MG63 (cell line): ENCODE measurements around the gene PNPLA8. TPM values are rescaled to one million over a fixed set of nuclear protein-coding genes. Genes with fewer than 3 reads are reported as not detected.
A peak's percentile ranks its signal among the peaks of the same experiment; 100 is the strongest.
"Not testable (repeated sequence)": the region's sequence is repeated elsewhere in the genome, so short reads cannot be mapped to it uniquely, and the experiment has no call there.

Experiments used
- DNase-seq: peaks from one replicate; pipeline ENCODE4 v3.0.0-alpha.2; 2020
- H3K27me3 ChIP-seq: fragments of 250-450 bp; sonication (Bioruptor Pico); 2 replicates; pipeline ENCODE4 v1.5.1; 2020; ENCODE audit warnings: mild to moderate bottlenecking, moderate library complexity
- H3K36me3 ChIP-seq: fragments of 250-450 bp; sonication (Bioruptor Pico); 2 replicates; pipeline ENCODE4 v1.5.1; 2020; ENCODE audit warnings: mild to moderate bottlenecking, moderate library complexity
- H3K4me3 ChIP-seq: fragments of 250-450 bp; sonication (Bioruptor Pico); 2 replicates; pipeline ENCODE4 v1.5.1; 2020; ENCODE audit warnings: mild to moderate bottlenecking, moderate library complexity
- H3K9me3 ChIP-seq: fragments of 250-450 bp; sonication (Bioruptor Pico); 2 replicates; pipeline ENCODE4 v1.5.1; 2020; ENCODE audit warnings: mild to moderate bottlenecking, moderate library complexity
- total RNA-seq: library from RNA; depleted of rRNA; stranded (reverse); fragments of >200 nt; shearing (Covaris generic); gene quantifications from 2 replicates; pipeline ENCODE4 v1.2.3, GENCODE V29; 2014; ENCODE audit warnings: low replicate concordance; rRNA removed

Gene PNPLA8, protein sequence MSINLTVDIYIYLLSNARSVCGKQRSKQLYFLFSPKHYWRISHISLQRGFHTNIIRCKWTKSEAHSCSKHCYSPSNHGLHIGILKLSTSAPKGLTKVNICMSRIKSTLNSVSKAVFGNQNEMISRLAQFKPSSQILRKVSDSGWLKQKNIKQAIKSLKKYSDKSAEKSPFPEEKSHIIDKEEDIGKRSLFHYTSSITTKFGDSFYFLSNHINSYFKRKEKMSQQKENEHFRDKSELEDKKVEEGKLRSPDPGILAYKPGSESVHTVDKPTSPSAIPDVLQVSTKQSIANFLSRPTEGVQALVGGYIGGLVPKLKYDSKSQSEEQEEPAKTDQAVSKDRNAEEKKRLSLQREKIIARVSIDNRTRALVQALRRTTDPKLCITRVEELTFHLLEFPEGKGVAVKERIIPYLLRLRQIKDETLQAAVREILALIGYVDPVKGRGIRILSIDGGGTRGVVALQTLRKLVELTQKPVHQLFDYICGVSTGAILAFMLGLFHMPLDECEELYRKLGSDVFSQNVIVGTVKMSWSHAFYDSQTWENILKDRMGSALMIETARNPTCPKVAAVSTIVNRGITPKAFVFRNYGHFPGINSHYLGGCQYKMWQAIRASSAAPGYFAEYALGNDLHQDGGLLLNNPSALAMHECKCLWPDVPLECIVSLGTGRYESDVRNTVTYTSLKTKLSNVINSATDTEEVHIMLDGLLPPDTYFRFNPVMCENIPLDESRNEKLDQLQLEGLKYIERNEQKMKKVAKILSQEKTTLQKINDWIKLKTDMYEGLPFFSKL
- 9.9 and 31.0 TPM in 2 replicates for total RNA-seq

GRCh38 chr7:108525985-108526767 lies at the start of gene PNPLA8:
Gene PNPLA8, minus strand, starts transcription at chr7:108526135. Its CDS starts 10,644 bp downstream, at chr7:108515491.
- Histone ChIP-seq H3K9me3 (no peaks in the 10 kb centered on the region), H3K4me3 (peak within 1 kb of the TSS; percentile 67), H3K27me3 (no peaks in the 10 kb centered on the region), H3K36me3 (no peaks in the 10 kb centered on the region)
- peak; percentile 98 for DNase-seq

- H3K9me3 ChIP-seq = no peaks in the 10 kb centered on the region
- H3K36me3 ChIP-seq = peaks cover 24% of the 10 kb centered on the region
- no peaks in the 10 kb centered on the region for H3K27me3 ChIP-seq
- H3K4me3 ChIP-seq = no peak overlapping the region
- DNase-seq = no peak
Measured at GRCh38 chr7:108575156-108575555, 49.2 kb upstream of the PNPLA8 start.

GRCh38 chr7:108572480-108572879 lies 46.5 kb upstream of the PNPLA8 start:
- Histone ChIP-seq H3K4me3 (no peak overlapping the region), H3K27me3 (no peaks in the 10 kb centered on the region), H3K36me3 (peaks cover 24% of the 10 kb centered on the region), H3K9me3 (no peaks in the 10 kb centered on the region)
- DNase-seq = no peak

DNA sequence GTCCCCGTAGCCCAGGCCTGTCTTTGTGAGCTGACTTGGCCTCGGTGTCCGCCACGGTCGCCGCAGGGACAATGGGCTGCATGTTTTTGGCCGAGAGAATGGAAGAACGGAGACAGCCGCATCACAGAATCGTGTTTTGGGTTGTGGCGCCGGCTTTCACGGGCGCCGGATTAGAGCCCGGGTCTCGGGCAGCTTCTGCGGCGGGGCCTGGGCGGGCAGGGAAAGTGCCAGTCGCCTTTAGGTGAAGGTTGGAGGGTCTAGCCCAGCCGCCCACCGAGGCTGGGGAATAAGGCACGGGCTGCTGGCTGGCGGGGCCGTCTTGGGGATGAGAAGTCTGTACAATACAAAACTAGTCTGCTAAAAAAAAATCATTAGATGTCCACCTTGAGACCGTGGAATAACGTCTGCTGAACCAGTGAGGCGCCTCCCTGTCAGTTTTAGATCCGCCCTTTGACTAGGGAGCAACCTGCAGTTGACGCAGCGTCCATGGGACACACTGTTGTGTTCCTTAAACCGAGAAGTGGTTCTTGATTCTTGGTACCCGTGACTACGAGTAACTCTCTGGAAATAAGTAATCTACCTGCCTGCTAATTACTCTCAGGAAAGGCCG lies 44.3 kb upstream of the PNPLA8 start:
- Histone ChIP-seq H3K9me3 (no peaks in the 10 kb centered on the region), H3K36me3 (peaks cover 28% of the 10 kb centered on the region), H3K27me3 (no peaks in the 10 kb centered on the region), H3K4me3 (peak overlapping the region; percentile 82)
- peak; percentile 13 for DNase-seq

GRCh38 chr7:108569381-108570145 lies 43.6 kb upstream of the PNPLA8 start, which contains the start of the genes DNAJB9 and THAP5:
Gene DNAJB9, plus strand, starts transcription at chr7:108569874. Its CDS starts 1,853 bp downstream, at chr7:108571727.
Gene THAP5, minus strand, starts transcription at chr7:108569706. Its CDS starts 137 bp downstream, at chr7:108569569.
- peak; percentile 97 for DNase-seq
- H3K27me3 ChIP-seq = no peaks in the 10 kb centered on the region
- H3K36me3 ChIP-seq = peaks cover 31% of the 10 kb centered on the region
- H3K4me3 ChIP-seq = peak within 1 kb of the TSS; percentile 82
- H3K9me3 ChIP-seq = no peaks in the 10 kb centered on the region

DNA sequence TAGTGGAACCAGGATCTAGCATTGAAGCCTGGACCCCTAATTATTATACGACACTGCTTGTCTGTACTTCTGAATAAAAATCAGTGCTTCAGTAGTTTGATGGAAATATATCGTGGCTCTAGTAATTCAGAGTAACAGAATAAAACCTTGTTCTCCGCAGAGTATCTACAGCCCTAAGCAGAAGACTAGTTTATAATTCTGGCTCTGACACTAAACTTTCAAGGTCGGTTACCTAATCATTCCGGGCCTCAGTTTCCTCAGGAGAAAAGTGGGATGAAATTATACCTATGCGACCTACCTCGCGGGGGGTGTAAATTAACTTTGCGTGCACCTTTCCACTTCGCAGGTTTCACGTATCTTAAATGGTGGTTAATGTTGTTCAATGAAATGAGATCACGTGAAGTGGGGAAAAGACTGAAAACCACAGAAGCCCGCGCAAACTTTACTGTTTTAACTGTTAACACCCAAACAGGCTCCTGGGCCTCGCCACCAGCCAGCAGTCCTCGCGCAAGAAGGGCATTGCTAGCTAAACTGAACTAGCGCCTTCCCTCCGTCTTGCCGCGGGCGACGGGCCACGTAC lies 43.0 kb upstream of the PNPLA8 start:
- no peaks in the 10 kb centered on the region for H3K9me3 ChIP-seq
- no peaks in the 10 kb centered on the region for H3K27me3 ChIP-seq
- DNase-seq = no peak
- H3K36me3 ChIP-seq = peaks cover 33% of the 10 kb centered on the region
- H3K4me3 ChIP-seq = peak overlapping the region; percentile 82

- no peak overlapping the region for H3K4me3 ChIP-seq
- H3K27me3 ChIP-seq = no peaks in the 10 kb centered on the region
- peaks cover 13% of the 10 kb centered on the region for H3K36me3 ChIP-seq
- H3K9me3 ChIP-seq = no peaks in the 10 kb centered on the region
- no peak for DNase-seq
Measured at GRCh38 chr7:108565987-108566386, 40.1 kb upstream of the PNPLA8 start.

DNA sequence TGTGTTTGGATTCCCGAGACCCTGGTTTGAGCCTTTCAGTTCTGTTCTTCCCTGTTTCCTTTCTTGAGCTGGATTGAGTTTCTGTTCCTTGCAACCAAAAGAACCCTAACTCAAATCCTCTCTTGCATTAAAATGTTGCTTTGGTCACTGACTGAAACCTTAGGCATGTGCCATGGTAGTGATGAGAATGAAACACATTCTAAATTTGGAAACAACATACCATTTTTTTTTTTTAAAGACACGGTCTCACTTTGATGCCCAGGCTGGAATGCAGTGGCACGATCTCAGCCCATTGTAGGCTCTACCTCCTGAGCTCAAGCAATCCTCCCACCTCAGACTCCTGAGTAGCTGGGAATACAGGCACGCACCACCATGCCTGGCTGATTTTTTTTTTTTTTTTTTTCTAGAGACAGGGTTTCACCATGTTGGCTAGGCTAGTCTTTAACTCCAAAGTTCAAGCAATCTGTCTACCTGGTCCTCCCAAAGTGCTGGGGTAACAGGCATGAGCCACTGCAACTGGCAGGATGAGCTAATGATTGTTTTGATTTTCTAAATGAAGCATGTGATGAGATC lies 35.2 kb upstream of the PNPLA8 start:
- no peaks in the 10 kb centered on the region for H3K27me3 ChIP-seq
- no peak for DNase-seq
- H3K9me3 ChIP-seq = no peaks in the 10 kb centered on the region; the same call in 1 of the 2 replicates
- H3K4me3 ChIP-seq = no peak overlapping the region
- H3K36me3 ChIP-seq = peaks cover 12% of the 10 kb centered on the region

GRCh38 chr7:108559253-108559652 lies 33.3 kb upstream of the PNPLA8 start:
- Histone ChIP-seq H3K27me3 (no peaks in the 10 kb centered on the region), H3K9me3 (no peaks in the 10 kb centered on the region; the same call in 1 of the 2 replicates), H3K4me3 (no peak overlapping the region), H3K36me3 (peaks cover 3% of the 10 kb centered on the region)
- no peak for DNase-seq

DNA sequence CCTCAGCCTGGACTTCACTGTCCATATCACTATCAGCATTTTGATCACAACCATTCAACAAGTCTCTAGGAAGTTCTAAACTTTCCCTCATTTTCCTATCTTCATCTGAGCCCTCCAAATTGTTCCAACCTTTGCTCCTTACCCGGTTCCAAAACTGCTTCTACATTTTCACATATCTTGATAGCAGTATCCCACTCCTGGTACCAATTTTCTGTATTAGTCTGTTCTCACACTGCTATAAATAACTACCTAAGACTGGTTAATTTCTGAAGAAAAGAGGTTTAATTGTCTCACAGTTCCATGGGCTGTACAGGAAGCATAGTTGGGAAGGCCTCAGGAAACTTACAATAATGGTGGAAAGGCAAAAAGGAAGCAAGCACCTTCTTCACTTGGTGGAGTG lies 31.7 kb upstream of the PNPLA8 start:
- Histone ChIP-seq H3K36me3 (no peaks in the 10 kb centered on the region), H3K27me3 (no peaks in the 10 kb centered on the region), H3K9me3 (no peaks in the 10 kb centered on the region; the same call in 1 of the 2 replicates), H3K4me3 (no peak overlapping the region)
- DNase-seq = no peak

DNA sequence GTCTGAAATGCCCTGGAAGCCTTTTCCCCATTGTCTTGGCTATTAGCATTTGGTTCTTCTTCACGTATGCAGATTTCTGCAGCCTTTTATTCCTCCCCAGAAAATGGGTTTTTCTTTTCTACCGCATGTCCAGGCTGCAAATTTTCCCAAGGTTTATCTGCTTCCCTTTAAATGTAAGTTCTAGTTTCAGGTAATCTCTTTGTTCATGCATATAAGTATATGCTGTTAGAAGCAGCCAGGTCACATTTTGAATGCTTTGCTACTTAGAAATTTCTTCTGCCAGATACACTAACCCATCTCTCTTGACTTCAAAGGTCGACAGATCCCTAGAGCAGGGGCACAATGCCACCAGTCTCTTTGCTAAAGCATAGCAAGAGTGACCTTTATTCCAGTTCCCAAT lies 31.3 kb upstream of the PNPLA8 start:
- DNase-seq = no peak
- no peaks in the 10 kb centered on the region for H3K36me3 ChIP-seq
- no peak overlapping the region for H3K4me3 ChIP-seq
- no peaks in the 10 kb centered on the region for H3K27me3 ChIP-seq
- H3K9me3 ChIP-seq = no peaks in the 10 kb centered on the region; the same call in 1 of the 2 replicates

- not testable (repeated sequence) for DNase-seq, H3K4me3 ChIP-seq, H3K27me3 ChIP-seq, H3K36me3 ChIP-seq, H3K9me3 ChIP-seq
Measured at GRCh38 chr7:108556665-108557064, 30.7 kb upstream of the PNPLA8 start.

GRCh38 chr7:108548141-108548896 lies 22.4 kb upstream of the PNPLA8 start:
- not testable (repeated sequence) for H3K27me3 ChIP-seq, H3K4me3 ChIP-seq, DNase-seq, H3K9me3 ChIP-seq, H3K36me3 ChIP-seq

GRCh38 chr7:108541478-108541877 lies 15.5 kb upstream of the PNPLA8 start:
- DNase-seq = no peak
- H3K36me3 ChIP-seq = no peaks in the 10 kb centered on the region
- H3K4me3 ChIP-seq = no peak overlapping the region
- H3K27me3 ChIP-seq = no peaks in the 10 kb centered on the region
- no peaks in the 10 kb centered on the region for H3K9me3 ChIP-seq
